NCI-H2107 treated with DMSO at 0.1 percent for 48 hours (cell line): ENCODE measurements around the gene SLC41A3.
"Not testable (repeated sequence)": the region's sequence is repeated elsewhere in the genome, so short reads cannot be mapped to it uniquely, and the experiment has no call there.

ENCODE experiments used
- DNase-seq: peaks from one replicate; lab custom pipeline; 2025; ENCODE audit not compliant: unreplicated experiment; lab: John Stamatoyannopoulos, UW

SLC41A3 gene

DNA sequence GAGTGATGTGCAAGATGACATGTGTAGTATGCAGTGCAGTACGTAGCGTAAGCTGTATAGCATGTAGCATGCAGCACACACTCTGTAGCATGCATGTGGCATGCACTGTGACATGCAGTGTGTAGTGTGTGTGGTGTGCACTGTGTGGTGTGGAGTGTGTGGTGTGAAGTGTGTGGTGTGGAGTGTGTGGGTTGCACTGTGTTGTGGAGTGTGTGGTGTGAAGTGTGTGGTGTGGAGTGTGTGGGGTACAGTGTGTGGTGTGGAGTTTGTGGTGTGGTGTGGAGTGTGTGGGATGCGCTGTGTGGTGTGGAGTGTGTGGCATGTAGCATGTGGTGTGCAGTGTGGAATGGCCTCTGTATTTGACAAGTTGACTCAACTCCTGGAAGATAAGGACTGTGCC lies 75.7 kb downstream of the SLC41A3 start:
- DNase-seq = no peak

GRCh38 chr3:126005951-126006350 lies 78.0 kb downstream of the SLC41A3 start:
- DNase-seq = no peak

- DNase-seq = no peak
Observed at GRCh38 chr3:126004692-126005091, 79.2 kb downstream of the SLC41A3 start.

- DNase-seq = no peak
Observed at GRCh38 chr3:126004217-126004616, 79.7 kb downstream of the SLC41A3 start.

GRCh38 chr3:126003447-126004190 lies 80.3 kb downstream of the SLC41A3 start:
- DNase-seq = no peak

GRCh38 chr3:126002189-126002588 lies 81.7 kb downstream of the SLC41A3 start:
- no peak for DNase-seq

- not testable (repeated sequence) for DNase-seq
Observed at GRCh38 chr3:125996751-125997150, 87.2 kb downstream of the SLC41A3 start.

DNA sequence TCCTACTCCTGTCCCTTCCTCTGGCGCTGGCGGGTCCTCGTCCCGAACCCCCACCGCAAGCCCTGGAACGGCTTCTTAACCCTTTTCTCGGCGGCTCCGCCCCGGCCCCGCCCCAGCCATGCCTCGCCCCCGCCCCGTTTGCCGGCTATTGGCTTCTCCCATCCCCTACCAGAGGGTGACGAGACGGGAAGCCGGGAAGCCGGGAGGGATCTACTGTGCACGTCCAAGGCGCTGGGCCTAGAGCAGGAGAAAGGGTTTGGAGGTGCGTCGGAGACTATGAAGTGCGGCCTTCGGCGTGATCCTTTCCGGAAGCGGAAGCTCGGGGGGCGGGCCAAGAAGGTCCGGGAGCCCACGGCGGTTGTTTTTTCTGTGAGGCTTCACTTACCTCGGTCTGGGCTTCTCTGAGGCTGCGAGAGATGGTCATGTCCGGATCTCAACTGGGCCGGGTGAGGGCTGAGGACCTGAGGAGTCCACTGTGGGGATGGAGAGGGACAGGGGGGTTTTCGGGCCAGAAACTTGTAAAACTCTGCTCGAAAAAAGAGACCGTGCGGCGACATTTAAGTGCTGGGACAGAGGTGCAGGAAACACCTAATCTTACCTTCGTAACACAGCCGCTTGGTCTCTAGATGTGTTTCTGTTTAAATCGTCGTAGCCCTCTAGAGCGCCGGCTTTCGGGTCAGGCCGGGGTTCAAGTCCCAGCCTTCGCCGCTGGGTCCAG lies 93.5 kb downstream of the SLC41A3 start:
- peak; percentile 84 for DNase-seq

GRCh38 chr3:125984951-125985350 lies 99.0 kb downstream of the SLC41A3 start:
- not testable (repeated sequence) for DNase-seq

DNA sequence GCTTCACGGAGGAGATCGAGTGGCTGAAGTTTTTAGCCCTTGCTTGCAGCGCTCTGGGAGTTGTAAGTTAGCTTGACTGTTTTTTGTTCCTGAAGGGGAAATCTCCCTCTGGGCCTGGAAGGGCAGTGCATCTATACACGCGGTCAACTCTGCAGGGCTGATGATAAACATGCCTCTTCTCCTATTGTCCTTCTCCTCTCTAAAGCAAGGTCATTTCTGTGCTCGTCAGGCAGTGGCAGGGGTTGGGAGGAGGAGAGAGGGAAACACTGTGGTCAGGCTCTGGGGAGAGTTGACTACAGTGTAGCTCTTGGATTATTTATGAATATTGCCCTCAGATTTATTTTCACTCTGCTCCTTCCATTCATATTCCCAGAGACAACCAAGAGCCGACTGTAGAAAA lies 106.8 kb downstream of the SLC41A3 start:
- not testable (repeated sequence) for DNase-seq

GRCh38 chr3:125976003-125976390 lies 107.9 kb downstream of the SLC41A3 start:
- not testable (repeated sequence) for DNase-seq

DNA sequence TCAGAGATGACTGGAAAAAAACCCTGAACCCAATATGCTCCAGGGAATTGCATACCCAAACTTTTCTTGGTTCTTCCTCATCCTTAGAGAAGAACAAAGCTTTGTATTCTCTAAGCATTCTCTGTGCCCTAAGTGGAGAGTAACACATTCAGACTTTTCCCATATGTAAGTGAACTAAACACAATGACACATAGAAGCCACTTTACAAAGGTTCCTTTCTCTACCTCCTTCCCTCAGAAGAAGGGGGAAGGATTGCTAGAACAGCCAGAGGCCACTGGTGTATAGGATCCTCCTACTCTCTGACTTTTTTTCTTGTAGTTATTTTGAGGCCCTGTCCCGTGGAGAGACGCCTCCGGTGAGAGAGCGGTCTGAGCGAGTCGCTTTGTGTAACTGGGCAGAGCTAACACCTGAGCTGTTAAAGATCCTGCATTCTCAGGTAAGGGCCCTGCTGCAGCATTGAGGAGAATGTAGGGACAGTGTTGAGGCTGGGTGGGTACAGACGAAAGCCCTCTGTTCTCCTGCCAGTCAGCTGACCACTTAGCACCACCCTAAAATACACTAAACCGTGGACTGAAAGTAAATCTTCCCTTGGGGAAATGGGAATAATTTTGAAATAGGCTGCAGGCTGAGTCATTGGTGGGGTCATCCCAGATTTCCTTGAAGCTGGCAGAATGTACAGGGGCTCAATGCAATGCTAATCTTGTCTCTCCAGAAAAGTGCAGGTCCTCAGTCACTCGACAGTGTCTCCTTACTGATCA lies 108.5 kb downstream of the SLC41A3 start:
- not testable (repeated sequence) for DNase-seq

GRCh38 chr3:125971997-125972944 lies 111.7 kb downstream of the SLC41A3 start:
- DNase-seq = peak; percentile 56

DNA sequence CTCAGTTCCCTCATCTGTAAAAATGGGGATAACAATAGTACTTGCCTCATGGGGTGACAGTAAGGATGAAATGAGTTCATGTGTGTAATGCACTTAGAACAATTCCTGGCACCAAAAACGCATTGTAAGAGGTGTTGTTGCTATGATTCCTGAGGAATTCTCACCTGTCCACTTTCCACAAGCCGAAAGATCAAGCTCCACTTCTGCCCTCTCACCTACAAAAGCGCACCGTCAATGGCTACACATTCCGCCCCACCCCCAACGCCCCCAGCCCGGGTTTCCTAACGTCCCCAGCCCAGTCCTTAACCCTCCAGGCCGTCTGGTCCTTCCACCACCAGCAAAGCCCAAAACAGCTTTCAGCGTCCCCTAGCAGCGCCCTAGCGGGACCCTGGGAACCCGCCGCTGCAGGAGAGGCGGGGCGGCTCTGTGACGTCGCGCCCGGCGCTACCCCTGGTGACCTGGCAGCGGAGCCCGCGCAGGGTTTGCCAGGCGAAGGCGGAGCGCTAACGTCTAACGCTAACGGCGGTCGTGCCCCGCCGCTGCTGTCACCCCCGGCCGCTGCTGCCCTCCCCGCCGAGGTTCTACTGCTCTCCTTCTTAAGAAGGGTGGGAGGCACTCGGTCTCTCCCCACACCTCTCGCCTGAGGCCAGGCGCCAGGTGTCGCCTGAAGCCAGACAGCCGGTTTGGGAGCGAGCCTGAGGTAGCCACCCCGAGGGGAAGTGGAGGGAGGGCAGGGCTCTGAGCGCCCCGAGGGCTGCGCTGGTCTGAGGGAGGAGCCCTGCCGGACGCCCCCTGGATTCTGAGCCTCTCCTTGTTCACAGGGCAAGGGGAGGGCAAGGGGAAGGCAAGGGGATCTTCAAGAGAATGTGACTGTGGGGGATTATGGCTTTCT lies 115.0 kb downstream of the SLC41A3 start, which contains the start of gene ROPN1B:
ROPN1B (plus strand) TSS at position 478 of the 892 bp plus-strand sequence. CDS start 2,877 bp downstream, outside the sequence.
- not testable (repeated sequence) for DNase-seq

DNA sequence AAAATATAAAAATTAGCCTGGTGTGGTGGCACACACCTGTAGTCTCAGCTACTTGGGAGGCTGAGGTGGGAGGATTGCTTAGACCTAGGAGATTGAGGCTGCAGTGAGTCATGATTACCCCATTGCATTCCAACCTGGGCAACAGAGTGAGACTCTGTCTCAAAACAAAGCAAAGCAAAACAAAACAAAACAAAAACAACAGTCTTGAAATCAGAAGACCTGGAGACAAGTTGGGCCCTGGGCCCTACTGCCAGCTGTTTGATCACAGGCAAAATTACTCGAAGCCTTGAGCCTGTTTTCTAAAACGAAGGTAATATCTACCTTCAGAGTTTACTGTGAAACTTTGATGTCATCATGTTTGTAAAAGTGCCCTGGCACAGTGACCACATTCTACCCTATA lies 115.8 kb downstream of the SLC41A3 start:
- DNase-seq = not testable (repeated sequence)

DNA sequence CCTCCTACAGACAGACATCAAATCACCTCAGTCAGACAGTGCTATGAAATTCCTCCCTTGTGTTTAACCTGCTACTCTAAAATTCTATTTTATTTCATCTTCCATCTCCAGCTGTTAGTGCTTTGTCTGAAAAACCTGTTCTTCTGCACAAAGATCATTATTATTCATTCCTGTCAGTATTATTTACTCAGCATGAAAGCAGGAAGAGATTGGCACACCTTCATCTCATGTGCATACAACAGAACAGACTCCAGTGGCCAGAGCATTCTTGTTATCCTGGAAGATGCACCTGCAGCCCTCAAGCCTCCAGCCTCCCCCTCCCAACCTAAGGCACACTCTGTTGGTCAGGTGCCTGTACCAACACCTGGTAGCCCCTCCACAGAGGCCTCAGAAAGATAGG lies 116.8 kb downstream of the SLC41A3 start:
- DNase-seq = no peak

DNA sequence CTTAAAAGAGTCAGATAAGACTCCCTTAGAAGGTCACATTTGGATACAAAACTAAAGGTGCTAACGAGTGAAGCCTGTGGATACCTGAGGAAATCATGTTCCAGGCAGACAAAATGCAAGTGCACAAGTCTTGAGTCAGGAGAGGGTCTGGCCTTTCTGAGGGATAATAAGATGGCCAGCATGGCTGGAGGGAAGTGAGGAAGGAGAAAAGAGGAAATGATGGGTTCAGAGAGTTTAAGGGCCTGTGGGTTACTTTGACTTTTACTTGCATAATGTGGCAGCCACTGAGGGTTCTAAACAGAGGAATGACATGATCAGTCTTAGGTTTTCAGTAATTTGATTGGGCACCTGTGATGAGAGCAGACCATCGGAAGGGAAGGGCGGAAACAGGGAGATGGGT lies 118.4 kb downstream of the SLC41A3 start:
- DNase-seq = no peak

GRCh38 chr3:125963834-125964233 lies 120.1 kb downstream of the SLC41A3 start:
- DNase-seq = not testable (repeated sequence)

DNA sequence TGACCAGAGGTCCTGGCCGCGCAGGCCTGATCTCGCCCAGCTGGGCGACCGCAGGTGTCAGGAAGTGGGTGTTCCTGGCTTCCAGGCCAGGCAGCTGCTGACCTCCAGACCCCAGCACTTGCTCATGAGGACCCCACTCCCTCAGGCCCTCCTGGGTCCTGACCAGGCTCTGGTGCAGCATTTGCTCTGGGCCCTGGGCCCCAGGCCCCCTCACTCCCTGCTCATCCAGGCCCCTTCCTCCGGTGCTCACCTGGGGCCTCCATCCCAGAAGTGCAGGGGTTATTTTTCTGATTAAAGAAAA lies 122.7 kb downstream of the SLC41A3 start:
- no peak for DNase-seq
